ENCODE measurements around the gene NUDT16.

DNA sequence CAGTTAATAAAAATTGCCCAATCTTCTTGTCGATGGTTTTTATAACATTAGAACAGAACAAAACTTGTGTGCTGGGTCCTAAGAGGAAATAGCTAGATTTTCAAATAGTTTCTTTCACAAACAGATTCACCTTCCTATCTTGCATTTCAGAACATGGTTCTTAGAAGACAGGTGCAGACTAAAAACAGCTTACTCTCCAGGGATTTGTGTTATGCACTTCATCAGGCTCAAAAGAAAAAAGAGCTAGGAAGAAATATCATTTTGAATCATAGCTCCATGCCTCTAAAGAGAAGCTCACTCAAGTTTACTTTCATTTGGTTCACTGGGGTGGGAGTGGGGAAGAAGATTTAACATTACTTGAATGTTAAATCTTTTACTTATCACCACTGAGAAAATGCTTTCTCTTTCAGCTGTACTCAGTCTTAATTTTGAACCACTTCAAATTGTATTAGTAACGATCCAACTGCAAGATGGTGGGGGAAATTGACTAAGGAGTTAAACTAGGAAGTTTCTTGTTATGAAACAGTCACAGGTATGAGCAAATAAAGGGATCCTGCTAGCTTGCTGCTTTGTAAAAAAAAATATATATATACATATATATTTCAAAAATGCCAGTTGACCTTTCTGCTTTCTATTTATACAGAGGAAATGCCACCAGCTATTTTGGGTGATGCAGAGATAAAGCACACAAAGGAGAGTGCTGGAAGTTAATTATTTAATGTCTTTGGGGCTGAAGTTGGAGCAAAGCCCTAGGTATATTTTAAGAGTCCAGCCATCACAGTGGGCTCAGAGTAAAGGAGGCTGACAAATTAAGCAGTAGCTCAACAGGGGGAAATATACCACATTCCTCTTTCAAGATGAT lies 28.3 kb upstream of the NUDT16 start:
- no peak for TF ChIP-seq POLR2A (IDR thresholded peaks at IDR 0.05)
- TF ChIP-seq, protein P1, sequence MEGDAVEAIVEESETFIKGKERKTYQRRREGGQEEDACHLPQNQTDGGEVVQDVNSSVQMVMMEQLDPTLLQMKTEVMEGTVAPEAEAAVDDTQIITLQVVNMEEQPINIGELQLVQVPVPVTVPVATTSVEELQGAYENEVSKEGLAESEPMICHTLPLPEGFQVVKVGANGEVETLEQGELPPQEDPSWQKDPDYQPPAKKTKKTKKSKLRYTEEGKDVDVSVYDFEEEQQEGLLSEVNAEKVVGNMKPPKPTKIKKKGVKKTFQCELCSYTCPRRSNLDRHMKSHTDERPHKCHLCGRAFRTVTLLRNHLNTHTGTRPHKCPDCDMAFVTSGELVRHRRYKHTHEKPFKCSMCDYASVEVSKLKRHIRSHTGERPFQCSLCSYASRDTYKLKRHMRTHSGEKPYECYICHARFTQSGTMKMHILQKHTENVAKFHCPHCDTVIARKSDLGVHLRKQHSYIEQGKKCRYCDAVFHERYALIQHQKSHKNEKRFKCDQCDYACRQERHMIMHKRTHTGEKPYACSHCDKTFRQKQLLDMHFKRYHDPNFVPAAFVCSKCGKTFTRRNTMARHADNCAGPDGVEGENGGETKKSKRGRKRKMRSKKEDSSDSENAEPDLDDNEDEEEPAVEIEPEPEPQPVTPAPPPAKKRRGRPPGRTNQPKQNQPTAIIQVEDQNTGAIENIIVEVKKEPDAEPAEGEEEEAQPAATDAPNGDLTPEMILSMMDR (IDR thresholded peaks at IDR 0.05), result no peak

Measured in suprapubic skin (tissue), 3 donors.